Measurements from ENCODE around the gene DOK3.

DNA sequence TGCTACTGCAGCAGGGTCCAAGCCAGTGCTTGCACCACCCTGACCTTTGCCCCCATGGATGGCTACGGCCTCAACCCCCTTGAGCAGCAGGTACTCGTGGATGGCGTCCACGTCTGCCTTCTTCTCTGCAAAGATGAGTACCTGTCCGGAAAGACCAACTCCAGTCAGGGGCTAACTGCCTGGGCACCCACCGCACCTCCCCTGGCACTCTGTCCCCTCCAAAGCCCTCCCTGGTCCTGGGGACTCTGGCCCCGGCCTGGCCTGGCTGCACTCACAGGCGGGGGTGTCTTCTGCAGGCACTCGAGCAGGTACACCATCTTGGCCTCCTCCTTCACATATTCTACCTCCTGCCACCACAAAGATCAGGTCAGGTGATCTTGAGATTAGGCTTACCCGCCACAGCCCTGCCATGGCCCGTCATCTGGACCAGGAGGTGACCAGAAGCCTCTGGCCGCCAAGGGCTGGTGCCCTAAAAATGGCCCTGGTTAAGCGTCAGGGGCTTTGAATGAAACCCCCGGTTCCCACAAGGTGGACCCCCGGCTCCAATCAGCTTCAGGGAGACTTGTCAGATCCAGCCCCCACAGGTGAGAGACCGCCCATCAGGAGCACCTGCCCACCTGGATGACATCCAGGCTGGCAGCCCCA lies 3.2 kb upstream of the DOK3 start:
- no peak for TF ChIP-seq CTCF (conservative IDR thresholded peaks at IDR 0.05)
- TF ChIP-seq ZFX (IDR thresholded peaks at IDR 0.05), result no peak
